Esophagus squamous epithelium (tissue), 5 donors: ENCODE measurements around the gene RYR1. TPM values are rescaled to one million over a fixed set of nuclear protein-coding genes. Genes with fewer than 3 reads are reported as not detected.

Source experiments
- DNase-seq: peaks from one replicate; lab custom pipeline; 2025; lab: John Stamatoyannopoulos, UW
- H3K27ac ChIP-seq, 4 donors: fragments of 200-600 bp; sonication (generic); one replicate each; pipeline ENCODE4 v1.5.1; 2016 to 2019; ENCODE audit warnings: mild to moderate bottlenecking in 1 of 4
- H3K27me3 ChIP-seq, 4 donors: fragments of 200-600 bp; sonication (generic); 1 replicate in 3 of 4; 2 replicates in 1 of 4; pipeline versions ENCODE4 v1.5.1 to v1.6.0; 2017 to 2021; ENCODE audit warnings: antibody characterized with exemption in 1 of 4
- H3K36me3 ChIP-seq, 3 donors: fragments of 200-600 bp; sonication (generic); one replicate each; pipeline ENCODE4 v1.5.1; 2016 to 2019
- H3K4me1 ChIP-seq, 3 donors: fragments of 200-600 bp; sonication (generic); one replicate each; pipeline ENCODE4 v1.5.1; 2017 to 2019
- H3K4me3 ChIP-seq, 4 donors: fragments of 200-600 bp; sonication (generic); 1 replicate in 3 of 4; 2 replicates in 1 of 4; pipeline ENCODE4 v1.5.1; 2016 to 2019; ENCODE audit warnings: mild to moderate bottlenecking in 2 of 4, moderate library complexity in 1 of 4
- H3K9me3 ChIP-seq, 3 donors: fragments of 200-600 bp; sonication (generic); one replicate each; pipeline ENCODE4 v1.5.1; 2016 to 2019
- CTCF ChIP-seq, 6 experiments: fragments of 450-650 bp in 4 of 6; fragments of 200-600 bp in 2 of 6; sonication (generic) in 2 of 6; IDR thresholded peaks; one replicate each; pipeline ENCODE4 v1.5.1; 2016 to 2019; ENCODE audit warnings: antibody characterized with exemption in 6 of 6, mild to moderate bottlenecking in 4 of 6, moderate library complexity in 4 of 6
- POLR2A ChIP-seq, 4 donors: fragments of 450-650 bp; IDR thresholded peaks; one replicate each; pipeline ENCODE4 v1.6.1; 2017; ENCODE audit warnings: antibody characterized with exemption in 4 of 4, mild to moderate bottlenecking in 4 of 4, moderate library complexity in 3 of 4
- WGBS, 2 donors: methylation state at CpG; one replicate each; pipeline ENCODE4 v1.1.5; 2018; 5-methylcytosine and 5-hydroxymethylcytosine counted together
- intact Hi-C: fragments of 100-400 bp; cut with DNase I; formaldehyde crosslinking; loops from one replicate; pipeline ENCODE4 v1.15.0; 2022
- total RNA-seq, 4 donors: library from RNA; depleted of rRNA; stranded (reverse); fragments of >200 nt; gene quantifications; one replicate each; pipeline ENCODE4 v1.1.0, GENCODE V29; 2016
- donor health status: DM: yes; HTN: yes; CAD: no.

RYR1 gene
- total RNA-seq, 4 donors from 2014 or later, result 11.2 to 18.3 (median 13.8) TPM

GRCh38 chr19:38503077-38503410 is 69.6 kb downstream of the RYR1 start:
- no peak overlapping the region for H3K27ac ChIP-seq
- H3K9me3 ChIP-seq, result no peaks in the 10 kb centered on the region
- intact Hi-C loops, result no loop called here
- 68 to 81% methylated on average over 4 of the region's 4 CpGs for WGBS, 2 donors
- no peak for DNase-seq
- H3K4me1 ChIP-seq, result no peaks in the 10 kb centered on the region
- H3K36me3 ChIP-seq, result no peaks in the 10 kb centered on the region
- H3K4me3 ChIP-seq, result no peak overlapping the region
- TF ChIP-seq POLR2A (IDR thresholded peaks at IDR 0.05) (no peak), CTCF (IDR thresholded peaks at IDR 0.05) (no peak)
- H3K27me3 ChIP-seq, result peaks cover 0 to 21% (median 0%) of the 10 kb centered on the region in 4 donors

GRCh38 chr19:38505958-38506357 is 72.5 kb downstream of the RYR1 start:
- no peak for TF ChIP-seq POLR2A (IDR thresholded peaks at IDR 0.05)
- TF ChIP-seq CTCF (IDR thresholded peaks at IDR 0.05), result no peak
- Histone ChIP-seq H3K4me3 (no peak overlapping the region), H3K9me3 (no peaks in the 10 kb centered on the region), H3K27ac (no peak overlapping the region), H3K4me1 (no peaks in the 10 kb centered on the region), H3K36me3 (no peaks in the 10 kb centered on the region), H3K27me3 (peaks cover 0 to 20% (median 0%) of the 10 kb centered on the region in 4 donors)
- DNase-seq, result no peak
- intact Hi-C loops, result no loop called here
- 45 to 64% methylated on average over 3 of the region's 3 CpGs for WGBS, 2 donors

GRCh38 chr19:38506375-38506722 is 72.9 kb downstream of the RYR1 start:
- H3K4me1 ChIP-seq, result no peaks in the 10 kb centered on the region
- H3K4me3 ChIP-seq, result peak overlapping the region in 1 of 4 donors; percentile 37
- no peak for TF ChIP-seq POLR2A (IDR thresholded peaks at IDR 0.05)
- no peak for TF ChIP-seq CTCF (IDR thresholded peaks at IDR 0.05)
- intact Hi-C loops, result no loop called here
- H3K27me3 ChIP-seq, result peaks cover 0 to 23% (median 0%) of the 10 kb centered on the region in 4 donors
- H3K27ac ChIP-seq, result no peak overlapping the region
- H3K9me3 ChIP-seq, result no peaks in the 10 kb centered on the region
- WGBS, 2 donors, result 74 to 92% methylated on average over 3 to 10 of the region's 11 CpGs
- no peak for DNase-seq
- no peaks in the 10 kb centered on the region for H3K36me3 ChIP-seq

GRCh38 chr19:38506723-38507550 is 73.4 kb downstream of the RYR1 start:
- Histone ChIP-seq H3K27ac (no peak overlapping the region), H3K36me3 (no peaks in the 10 kb centered on the region), H3K4me1 (no peaks in the 10 kb centered on the region), H3K9me3 (no peaks in the 10 kb centered on the region), H3K4me3 (peak overlapping the region in 1 of 4 donors; percentile 37), H3K27me3 (peaks cover 0 to 28% (median 0%) of the 10 kb centered on the region in 4 donors)
- DNase-seq, result peak; percentile 52
- TF ChIP-seq POLR2A (IDR thresholded peaks at IDR 0.05) (no peak), CTCF (IDR thresholded peaks at IDR 0.05) (no peak)
- intact Hi-C loops, result no loop called here
- 20 to 43% methylated on average over 28 to 31 of the region's 35 CpGs for WGBS, 2 donors

GRCh38 chr19:38507551-38508127 is 74.1 kb downstream of the RYR1 start:
- TF ChIP-seq POLR2A (IDR thresholded peaks at IDR 0.05) (no peak), CTCF (IDR thresholded peaks at IDR 0.05) (no peak)
- Histone ChIP-seq H3K36me3 (no peaks in the 10 kb centered on the region), H3K27ac (no peak overlapping the region), H3K4me3 (no peak overlapping the region), H3K4me1 (no peaks in the 10 kb centered on the region), H3K9me3 (no peaks in the 10 kb centered on the region), H3K27me3 (peaks cover 0 to 35% (median 0%) of the 10 kb centered on the region in 4 donors)
- intact Hi-C loops, result no loop called here
- no peak for DNase-seq
- 68 to 77% methylated on average over 11 of the region's 12 CpGs for WGBS, 2 donors
